ENCODE data around the gene HINFP. TPM values are rescaled to one million over a fixed set of nuclear protein-coding genes. Genes with fewer than 3 reads are reported as not detected.
"Not testable (repeated sequence)": the region's sequence is repeated elsewhere in the genome, so short reads cannot be mapped to it uniquely, and the experiment has no call there.

Gene HINFP
- total RNA-seq, 3 donors from 2014 or later, result 37.2 to 58.1 (median 42.2) TPM

- H3K9me3 ChIP-seq, result no peaks in the 10 kb centered on the region
- no peak overlapping the region for H3K4me3 ChIP-seq
- peaks cover 2% of the 10 kb centered on the region for H3K4me1 ChIP-seq (ENCODE audit: low read depth)
- peaks cover 11% of the 10 kb centered on the region for H3K36me3 ChIP-seq (ENCODE audit: low read depth)
- ATAC-seq (no peak), DNase-seq (no peak)
- intact Hi-C loops (cut with DNase I, micrococcal nuclease), result loop anchor here in 1 of 2 donors (10.0 kb wide), 1 partner anchor 54 kb away; the partner anchor contains the start of gene NHERF4
- TF ChIP-seq CTCF (IDR thresholded peaks at IDR 0.05), result no peak
These were observed 9.3 kb downstream of the HINFP start for GRCh38 chr11:119130662-119131061.

GRCh38 chr11:119134389-119134978 lies 13.1 kb downstream of the HINFP start:
- intact Hi-C loops (cut with DNase I, micrococcal nuclease), result loop anchor here in 1 of 2 donors (10.0 kb wide), 1 partner anchor 50 kb away; the partner anchor contains the start of gene NHERF4
- ATAC-seq (peak; percentile 79), DNase-seq (peak in 1 of 3 donors; percentile 31)
- H3K4me1 ChIP-seq (ENCODE audit: low read depth), result no peaks in the 10 kb centered on the region
- peak; percentile 18 for TF ChIP-seq CTCF (IDR thresholded peaks at IDR 0.05)
- peaks cover 11% of the 10 kb centered on the region for H3K36me3 ChIP-seq (ENCODE audit: low read depth)
- no peak overlapping the region for H3K4me3 ChIP-seq
- H3K9me3 ChIP-seq, result no peaks in the 10 kb centered on the region

- intact Hi-C loops (cut with DNase I, micrococcal nuclease), result loop anchor here in 1 of 2 donors (10.0 kb wide), 1 partner anchor 46 kb away; the partner anchor contains the start of gene NHERF4
- not testable (repeated sequence) for DNase-seq; H3K36me3 ChIP-seq (ENCODE audit: low read depth); H3K4me1 ChIP-seq (ENCODE audit: low read depth); H3K4me3 ChIP-seq; H3K9me3 ChIP-seq; ATAC-seq
These were observed 17.9 kb downstream of the HINFP start for GRCh38 chr11:119139276-119139675.

GRCh38 chr11:119144825-119145486 lies 23.6 kb downstream of the HINFP start:
- no peaks in the 10 kb centered on the region for H3K36me3 ChIP-seq (ENCODE audit: low read depth)
- intact Hi-C loops (cut with DNase I, micrococcal nuclease), result no loop called here
- TF ChIP-seq CTCF (IDR thresholded peaks at IDR 0.05), result peak; percentile 45
- no peaks in the 10 kb centered on the region for H3K9me3 ChIP-seq
- H3K4me3 ChIP-seq, result no peak overlapping the region
- peaks cover 12% of the 10 kb centered on the region for H3K4me1 ChIP-seq (ENCODE audit: low read depth)
- peak; percentile 67 to 84 (median 72) for DNase-seq
- ATAC-seq, result peak; percentile 91

GRCh38 chr11:119145551-119145950 lies 24.2 kb downstream of the HINFP start:
- H3K4me3 ChIP-seq, result no peak overlapping the region
- intact Hi-C loops (cut with DNase I, micrococcal nuclease), result no loop called here
- ATAC-seq, result no peak
- no peaks in the 10 kb centered on the region for H3K9me3 ChIP-seq
- no peaks in the 10 kb centered on the region for H3K36me3 ChIP-seq (ENCODE audit: low read depth)
- DNase-seq, result no peak
- TF ChIP-seq CTCF (IDR thresholded peaks at IDR 0.05), result no peak
- peaks cover 12% of the 10 kb centered on the region for H3K4me1 ChIP-seq (ENCODE audit: low read depth)

- ATAC-seq (no peak), DNase-seq (peak in 1 of 3 donors; percentile 17)
- Histone ChIP-seq H3K9me3 (no peaks in the 10 kb centered on the region), H3K4me1 (ENCODE audit: low read depth) (peaks cover 12% of the 10 kb centered on the region), H3K36me3 (ENCODE audit: low read depth) (no peaks in the 10 kb centered on the region), H3K4me3 (no peak overlapping the region)
- no peak for TF ChIP-seq CTCF (IDR thresholded peaks at IDR 0.05)
- intact Hi-C loops (cut with DNase I, micrococcal nuclease), result no loop called here
These were observed 26.4 kb downstream of the HINFP start for GRCh38 chr11:119147604-119148333.

All from mucosa of descending colon (tissue), 3 donors.